Left ventricle myocardium inferior (tissue), 1 donor: Measurements from ENCODE around the gene BUD23. TPM values are rescaled to one million over a fixed set of nuclear protein-coding genes. Genes with fewer than 3 reads are reported as not detected.
A peak's percentile ranks its signal among the peaks of the same experiment; 100 is the strongest.
"Not testable (repeated sequence)": the region's sequence is repeated elsewhere in the genome, so short reads cannot be mapped to it uniquely, and the experiment has no call there.

Source experiments
- DNase-seq: peaks from one replicate; pipeline ENCODE4 v3.0.0-alpha.2; 2020
- H3K27ac ChIP-seq: fragments of 200-600 bp; replicated peaks from 2 replicates; pipeline ENCODE4 v1.8.0; 2021
- H3K27me3 ChIP-seq: fragments of 200-600 bp; 2 replicates; pipeline ENCODE4 v1.8.0; 2021; ENCODE audit warnings: low read depth
- H3K36me3 ChIP-seq: fragments of 200-600 bp; 2 replicates; pipeline ENCODE4 v1.8.0; 2021
- H3K4me1 ChIP-seq: fragments of 200-600 bp; 2 replicates; pipeline ENCODE4 v1.8.0; 2021
- H3K4me3 ChIP-seq: fragments of 200-600 bp; 2 replicates; pipeline ENCODE4 v1.8.0; 2021; ENCODE audit warnings: mild to moderate bottlenecking, moderate library complexity
- H3K9me3 ChIP-seq: fragments of 200-600 bp; replicated peaks from 2 replicates; pipeline ENCODE4 v1.8.0; 2021
- intact Hi-C: fragments of 100-400 bp; cut with micrococcal nuclease; formaldehyde crosslinking; loops from one replicate; pipeline ENCODE4 v1.11.0; 2022
- total RNA-seq: library from RNA; stranded (reverse); fragmentation: NEBNext Ultra II Directional; extraction: Animal tissue kit (Norgen Biotek cat#: 25700); gene quantifications from one replicate; pipeline ENCODE4 v1.2.1, GENCODE V29; 2021
- TF ChIP-seq, protein P1 (sequence below): fragments of 200-600 bp; IDR thresholded peaks from 2 replicates; pipeline ENCODE4 v1.8.0; 2021; ENCODE audit warnings: antibody characterized with exemption, mild to moderate bottlenecking, borderline replicate concordance
- donor health status: DM: no; HTN: yes; CAD: no; lungs with severe emphysema.

Gene BUD23
- total RNA-seq, 1 donor from 2014 or later, result 65.0 TPM

DNA sequence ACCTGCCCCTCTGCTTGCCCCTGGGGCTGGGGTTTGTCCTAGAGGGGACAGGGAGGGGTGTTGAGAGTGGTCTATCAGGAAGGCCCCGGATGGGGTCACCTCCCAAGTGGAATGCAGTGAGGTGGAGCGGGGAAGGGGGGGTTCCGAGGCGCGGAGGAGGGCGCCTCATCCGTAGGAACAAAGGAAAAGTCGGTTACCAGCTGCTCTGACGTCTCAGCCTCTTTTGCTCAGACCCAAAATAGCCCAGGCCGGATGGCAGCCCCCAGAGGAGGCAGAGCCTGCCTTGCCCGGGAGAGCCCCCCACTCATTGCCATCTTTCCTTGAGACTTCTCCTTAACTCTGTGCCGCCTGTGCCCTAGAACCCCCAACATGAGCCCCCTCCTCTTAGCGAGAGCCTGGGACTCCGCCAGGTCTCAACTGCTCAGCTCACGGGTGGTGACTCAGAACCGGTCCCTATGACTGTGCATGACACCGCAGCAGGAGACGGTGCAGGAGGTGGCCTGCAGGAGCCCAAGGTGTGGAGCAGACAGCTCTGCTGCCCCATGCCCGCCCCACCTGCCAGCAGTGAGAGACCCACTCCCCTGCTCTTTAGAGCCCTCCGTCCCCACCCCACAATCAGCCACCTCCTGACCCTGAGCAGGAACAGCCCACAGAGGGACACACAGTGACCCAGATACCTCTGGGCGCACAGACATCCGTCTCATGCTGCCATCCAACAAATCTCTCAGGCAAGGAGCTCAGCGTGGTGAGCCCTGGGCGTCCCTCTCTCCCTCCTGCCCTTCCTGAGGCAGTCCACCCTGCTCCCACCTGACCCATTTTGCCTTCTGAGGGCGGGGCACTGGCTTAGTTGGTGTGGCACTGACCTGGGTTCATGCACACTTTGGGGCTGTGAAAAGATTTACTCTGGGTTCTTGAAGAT lies 23.0 kb downstream of the BUD23 start:
- Histone ChIP-seq H3K4me1 (no peaks in the 10 kb centered on the region), H3K4me3 (no peak overlapping the region), H3K27me3 (no peaks in the 10 kb centered on the region), H3K9me3 (no peaks in the 10 kb centered on the region), H3K36me3 (peaks cover 4% of the 10 kb centered on the region), H3K27ac (no peak overlapping the region)
- TF ChIP-seq, protein P1, sequence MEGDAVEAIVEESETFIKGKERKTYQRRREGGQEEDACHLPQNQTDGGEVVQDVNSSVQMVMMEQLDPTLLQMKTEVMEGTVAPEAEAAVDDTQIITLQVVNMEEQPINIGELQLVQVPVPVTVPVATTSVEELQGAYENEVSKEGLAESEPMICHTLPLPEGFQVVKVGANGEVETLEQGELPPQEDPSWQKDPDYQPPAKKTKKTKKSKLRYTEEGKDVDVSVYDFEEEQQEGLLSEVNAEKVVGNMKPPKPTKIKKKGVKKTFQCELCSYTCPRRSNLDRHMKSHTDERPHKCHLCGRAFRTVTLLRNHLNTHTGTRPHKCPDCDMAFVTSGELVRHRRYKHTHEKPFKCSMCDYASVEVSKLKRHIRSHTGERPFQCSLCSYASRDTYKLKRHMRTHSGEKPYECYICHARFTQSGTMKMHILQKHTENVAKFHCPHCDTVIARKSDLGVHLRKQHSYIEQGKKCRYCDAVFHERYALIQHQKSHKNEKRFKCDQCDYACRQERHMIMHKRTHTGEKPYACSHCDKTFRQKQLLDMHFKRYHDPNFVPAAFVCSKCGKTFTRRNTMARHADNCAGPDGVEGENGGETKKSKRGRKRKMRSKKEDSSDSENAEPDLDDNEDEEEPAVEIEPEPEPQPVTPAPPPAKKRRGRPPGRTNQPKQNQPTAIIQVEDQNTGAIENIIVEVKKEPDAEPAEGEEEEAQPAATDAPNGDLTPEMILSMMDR, result no peak
- intact Hi-C loops, result no loop called here
- DNase-seq, result no peak

DNA sequence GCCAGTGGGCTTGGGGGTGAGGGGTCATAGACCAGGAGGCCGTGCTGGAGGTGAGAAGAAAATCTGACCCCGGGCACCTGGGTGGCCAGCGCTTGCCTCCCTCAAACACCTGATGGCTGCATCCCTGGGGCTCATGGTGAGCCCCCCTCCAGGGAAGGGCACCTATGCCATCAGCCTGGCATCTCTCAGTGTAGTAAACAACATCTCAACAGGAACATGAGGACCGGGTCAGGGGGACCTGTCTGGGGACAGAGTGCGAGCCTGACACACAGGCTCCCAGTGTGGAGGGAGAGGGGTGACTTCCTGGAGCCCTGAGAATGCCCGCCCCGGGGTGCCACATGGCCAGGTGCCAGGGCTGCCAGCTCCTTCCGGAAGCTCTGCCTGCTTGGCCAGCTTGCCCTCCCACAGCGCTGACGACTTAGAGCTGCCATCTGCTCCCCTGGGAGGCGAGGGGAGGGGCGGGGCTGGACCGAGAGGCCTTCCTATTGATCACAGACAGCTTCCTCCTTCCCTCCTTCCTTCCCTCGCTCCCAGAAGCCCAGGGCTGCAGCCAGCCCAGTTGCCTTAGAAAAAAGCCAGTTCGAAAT lies 23.7 kb downstream of the BUD23 start:
- Histone ChIP-seq H3K9me3 (no peaks in the 10 kb centered on the region), H3K27ac (no peak overlapping the region), H3K4me1 (no peaks in the 10 kb centered on the region), H3K36me3 (peaks cover 4% of the 10 kb centered on the region), H3K27me3 (no peaks in the 10 kb centered on the region), H3K4me3 (no peak overlapping the region)
- TF ChIP-seq, protein P1, result no peak
- peak; percentile 60 for DNase-seq
- intact Hi-C loops, result no loop called here

DNA sequence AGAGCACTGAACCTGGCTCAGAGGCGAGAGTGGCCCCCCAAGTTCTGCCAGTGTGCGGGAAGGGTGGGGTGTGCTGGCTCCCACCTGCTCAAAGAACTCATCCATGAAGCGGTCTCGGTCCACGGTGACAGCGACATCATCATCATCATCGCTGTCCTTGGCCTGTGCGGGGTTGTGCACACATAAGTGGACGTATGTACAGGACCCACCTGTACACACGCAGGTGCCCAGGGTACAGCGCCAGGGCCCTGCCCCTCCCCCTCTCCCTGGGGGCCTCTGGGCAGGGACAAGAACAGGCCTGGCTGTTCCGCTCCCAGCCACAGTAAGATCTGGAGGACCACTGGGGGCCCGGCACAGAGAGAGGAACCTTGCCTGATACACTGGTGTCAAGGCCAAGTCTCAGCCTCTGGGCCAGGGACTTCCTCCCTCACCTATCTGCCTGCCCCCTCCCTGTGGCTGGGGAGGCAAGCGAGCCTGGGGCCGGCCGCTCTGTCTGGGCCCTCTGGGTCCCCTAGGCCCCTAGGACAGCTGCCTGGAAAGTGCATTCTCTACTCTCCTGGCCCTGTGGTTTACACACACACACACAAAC lies 25.7 kb downstream of the BUD23 start:
- H3K9me3 ChIP-seq, result no peaks in the 10 kb centered on the region
- no peak overlapping the region for H3K4me3 ChIP-seq
- H3K27me3 ChIP-seq, result no peaks in the 10 kb centered on the region
- TF ChIP-seq, protein P1, result no peak
- no peaks in the 10 kb centered on the region for H3K36me3 ChIP-seq
- no peak for DNase-seq
- no peaks in the 10 kb centered on the region for H3K4me1 ChIP-seq
- H3K27ac ChIP-seq, result no peak overlapping the region
- intact Hi-C loops, result no loop called here

DNA sequence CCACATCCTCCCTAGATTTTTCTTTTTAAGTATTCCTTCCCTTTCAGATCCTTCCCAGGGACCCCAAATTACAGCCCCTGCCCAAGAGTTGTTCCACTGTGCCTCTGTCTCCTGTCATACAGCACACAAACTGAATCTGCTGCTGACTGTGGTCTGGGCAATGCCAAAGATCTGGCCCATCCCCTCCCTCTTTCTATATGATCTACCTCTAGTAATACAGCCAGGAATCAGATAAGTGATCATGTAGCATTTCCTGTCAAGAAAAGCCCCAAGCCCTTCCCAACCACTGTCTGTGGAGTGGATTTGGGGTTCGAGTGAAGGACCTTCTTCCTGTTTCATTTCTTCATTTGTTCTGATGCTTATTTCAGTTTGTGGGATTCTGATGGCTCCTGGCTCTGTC lies 29.4 kb downstream of the BUD23 start:
- no peaks in the 10 kb centered on the region for H3K9me3 ChIP-seq
- H3K27me3 ChIP-seq, result peaks cover 4% of the 10 kb centered on the region
- TF ChIP-seq, protein P1, result no peak
- H3K36me3 ChIP-seq, result no peaks in the 10 kb centered on the region
- DNase-seq, result no peak
- H3K27ac ChIP-seq, result no peak overlapping the region
- intact Hi-C loops, result no loop called here
- no peak overlapping the region for H3K4me3 ChIP-seq
- peaks cover 11% of the 10 kb centered on the region for H3K4me1 ChIP-seq

DNA sequence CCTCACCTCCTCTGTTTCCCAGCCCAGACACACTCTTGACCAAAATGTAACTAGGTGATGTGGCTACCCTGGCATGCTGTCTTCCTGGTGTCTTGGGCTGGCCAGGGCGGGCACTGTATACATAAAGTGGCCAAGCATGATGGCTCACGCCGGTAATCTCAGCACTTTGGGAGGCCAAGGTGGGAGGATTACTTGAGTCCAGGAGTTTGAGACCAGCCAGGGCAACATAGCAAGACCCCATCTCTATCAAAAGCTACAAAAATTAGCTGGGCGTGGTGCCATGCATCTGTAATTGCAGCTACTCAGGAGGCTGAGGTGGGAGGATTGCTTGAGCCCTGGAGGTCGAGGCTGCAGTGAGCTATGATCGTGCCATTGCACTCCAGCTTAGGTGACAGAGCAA lies 29.9 kb downstream of the BUD23 start:
- H3K4me3 ChIP-seq, intact Hi-C loops: not testable (repeated sequence)

More for the DNA sequence above, 29.9 kb downstream of the BUD23 start:
- H3K4me1 ChIP-seq, result peaks cover 17% of the 10 kb centered on the region
- not testable (repeated sequence) for DNase-seq, H3K36me3 ChIP-seq, H3K27ac ChIP-seq, H3K27me3 ChIP-seq, H3K9me3 ChIP-seq
